Activated CD4-positive, alpha-beta T cell treated with anti-CD3 and anti-CD28 coated beads, Interleukin-2, amount 50 U/mL, for 16 hours (primary cell): ENCODE data around the gene EFCAB11.

Experiments used
- DNase-seq: peaks from one replicate; pipeline ENCODE4 v3.0.0-alpha.2; 2020

Gene EFCAB11

GRCh38 chr14:89807892-89808291, 146.6 kb downstream of the EFCAB11 start:
- DNase-seq, result no peak

GRCh38 chr14:89807151-89807550, 147.4 kb downstream of the EFCAB11 start:
- no peak for DNase-seq

- DNase-seq, result no peak
Measured at GRCh38 chr14:89806451-89806850, 148.1 kb downstream of the EFCAB11 start.

- no peak for DNase-seq
Measured at GRCh38 chr14:89805501-89805900, 149.0 kb downstream of the EFCAB11 start.

GRCh38 chr14:89803542-89803941, 151.0 kb downstream of the EFCAB11 start:
- no peak for DNase-seq

- no peak for DNase-seq
Measured at GRCh38 chr14:89801136-89801535, 153.4 kb downstream of the EFCAB11 start.

GRCh38 chr14:89798212-89798773, 156.2 kb downstream of the EFCAB11 start:
- DNase-seq, result no peak

GRCh38 chr14:89797148-89797547, 157.4 kb downstream of the EFCAB11 start:
- no peak for DNase-seq

- DNase-seq, result no peak
Measured at GRCh38 chr14:89794096-89794495, 160.4 kb downstream of the EFCAB11 start.

- no peak for DNase-seq
Measured at GRCh38 chr14:89793367-89793716, 161.2 kb downstream of the EFCAB11 start.

GRCh38 chr14:89792489-89793366, 161.8 kb downstream of the EFCAB11 start:
- DNase-seq, result no peak

- DNase-seq, result no peak
Measured at GRCh38 chr14:89787525-89787924, 167.0 kb downstream of the EFCAB11 start.

- DNase-seq, result no peak
Measured at GRCh38 chr14:89781046-89781445, 173.5 kb downstream of the EFCAB11 start.

GRCh38 chr14:89779707-89780106, 174.8 kb downstream of the EFCAB11 start:
- DNase-seq, result no peak

- DNase-seq, result no peak
Measured at GRCh38 chr14:89775946-89776345, 178.6 kb downstream of the EFCAB11 start.

- DNase-seq, result no peak
Measured at GRCh38 chr14:89775151-89775550, 179.4 kb downstream of the EFCAB11 start.

- peak; percentile 46 for DNase-seq
Measured at GRCh38 chr14:89773644-89774316, 180.8 kb downstream of the EFCAB11 start.

- DNase-seq, result no peak
Measured at GRCh38 chr14:89773151-89773550, 181.4 kb downstream of the EFCAB11 start.

GRCh38 chr14:89771251-89771650, 183.3 kb downstream of the EFCAB11 start:
- no peak for DNase-seq

GRCh38 chr14:89767861-89768268, 186.7 kb downstream of the EFCAB11 start:
- DNase-seq, result peak; percentile 74

GRCh38 chr14:89767131-89767530, 187.4 kb downstream of the EFCAB11 start:
- no peak for DNase-seq

- no peak for DNase-seq
Measured at GRCh38 chr14:89765346-89765745, 189.2 kb downstream of the EFCAB11 start.

GRCh38 chr14:89760086-89760485, 194.4 kb downstream of the EFCAB11 start:
- DNase-seq, result no peak

- no peak for DNase-seq
Measured at GRCh38 chr14:89757313-89757939, 197.1 kb downstream of the EFCAB11 start.
